Kidney (tissue), 14 donors: Measurements from ENCODE around the gene PXYLP1. TPM values are rescaled to one million over a fixed set of nuclear protein-coding genes. Genes with fewer than 3 reads are reported as not detected.

Experiments used
- DNase-seq, 5 donors: peaks; one replicate each; pipeline ENCODE4 v3.0.0-alpha.2; 2013 to 2020
- FAIRE-seq: peaks from 2 replicates; lab custom pipeline; 2012; peaks lifted over from hg19 to GRCh38; lab: Jason Lieb, UNC
- H3K27ac ChIP-seq, 2 donors: one replicate each; pipeline ENCODE4 v1.7.0; 2013; ENCODE audit warnings: low read depth in 2 of 2, low read length in 2 of 2, inconsistent platforms in 1 of 2
- H3K27me3 ChIP-seq: one replicate; pipeline ENCODE4 v1.7.1; 2013; ENCODE audit warnings: low read length, inconsistent platforms; ENCODE audit not compliant: control insufficient read depth, insufficient read depth
- H3K36me3 ChIP-seq, 3 donors: one replicate each; pipeline versions ENCODE4 v1.7.0 to v1.7.1; 2013; ENCODE audit warnings: low read length in 3 of 3, control low read depth in 1 of 3, inconsistent platforms in 1 of 3; ENCODE audit not compliant: insufficient read depth in 3 of 3, control insufficient read depth in 2 of 3
- H3K4me1 ChIP-seq, 3 donors: one replicate each; pipeline versions ENCODE4 v1.7.0 to v1.7.1; 2013; ENCODE audit warnings: low read length in 3 of 3, inconsistent platforms in 1 of 3, low read depth in 1 of 3; ENCODE audit not compliant: control insufficient read depth in 2 of 3, insufficient read depth in 2 of 3
- H3K4me3 ChIP-seq, 3 donors: one replicate each; pipeline versions ENCODE4 v1.7.0 to v1.8.1; 2013; ENCODE audit warnings: low read length in 3 of 3, control low read depth in 1 of 3, inconsistent platforms in 1 of 3
- H3K9ac ChIP-seq, 3 donors: one replicate each; pipeline versions ENCODE4 v1.7.0 to v1.7.1; 2013; ENCODE audit warnings: low read length in 3 of 3, control low read depth in 1 of 3, inconsistent platforms in 1 of 3
- H3K9me3 ChIP-seq, 3 donors: one replicate each; pipeline versions ENCODE4 v1.7.0 to v1.7.1; 2013; ENCODE audit warnings: low read length in 3 of 3, control low read depth in 1 of 3, inconsistent platforms in 1 of 3; ENCODE audit not compliant: control insufficient read depth in 2 of 3, insufficient read depth in 1 of 3
- CTCF ChIP-seq: IDR thresholded peaks from 3 replicates; pipeline ENCODE4 v1.5.1; 2012; ENCODE audit warnings: mild to moderate bottlenecking, moderate library complexity, borderline replicate concordance; ENCODE audit not compliant: insufficient read depth; ENCODE audit errors: extremely low read depth
- intact Hi-C: fragments of 100-400 bp; cut with DNase I; formaldehyde crosslinking; loops from one replicate; pipeline ENCODE4 v1.11.1; 2022
- polyA plus RNA-seq: library from polyadenylated mRNA; stranded (reverse); fragments of 350-450 nt; fragmentation: Illumina TruSeq; extraction: RNeasy Lipid Tissue Mini Kit (QIAGEN cat#74804); gene quantifications from one replicate; pipeline ENCODE4 v1.2.3, GENCODE V29; 2014; ENCODE audit warnings: low read depth, low replicate concordance; ENCODE audit not compliant: insufficient read depth
- total RNA-seq: library from RNA; stranded (reverse); fragmentation: NEBNext Ultra II Directional; extraction: Animal tissue kit (Norgen Biotek cat#: 25700); gene quantifications from one replicate; pipeline ENCODE4 v1.2.1, GENCODE V29; 2021
- donor health status: control.
- donor health status: control.
- donor health status: control.
- donor health status: control.
- donor health status: control.
- donor health status: DM: yes; HTN: yes; CAD: no.
- donor health status: Normal renal cell carcinoma (clear cell type).

PXYLP1 gene
- total and polyA plus RNA-seq, 2 donors from 2014 or later, result 5.4 to 11.9 TPM

- no peaks in the 10 kb centered on the region for H3K9me3 ChIP-seq
Measured at GRCh38 chr3:141338881-141339280, 107.3 kb downstream of the PXYLP1 start.

GRCh38 chr3:141341536-141341935, 109.9 kb downstream of the PXYLP1 start:
- Histone ChIP-seq H3K9ac (no peak overlapping the region), H3K36me3 (no peaks in the 10 kb centered on the region), H3K27ac (no peak overlapping the region), H3K27me3 (no peaks in the 10 kb centered on the region), H3K4me3 (no peak overlapping the region), H3K9me3 (no peaks in the 10 kb centered on the region), H3K4me1 (no peaks in the 10 kb centered on the region)
- DNase-seq (no peak), FAIRE-seq (no peak)
- intact Hi-C loops, result no loop called here
- TF ChIP-seq CTCF, result no peak

More at GRCh38 chr3:141338881-141339280, 107.3 kb downstream of the PXYLP1 start:
- Histone ChIP-seq H3K4me3 (no peak overlapping the region), H3K36me3 (no peaks in the 10 kb centered on the region), H3K27ac (no peak overlapping the region), H3K9ac (no peak overlapping the region), H3K27me3 (no peaks in the 10 kb centered on the region), H3K4me1 (no peaks in the 10 kb centered on the region)
- intact Hi-C loops, result no loop called here
- FAIRE-seq (no peak), DNase-seq (no peak)
- no peak for TF ChIP-seq CTCF

- Histone ChIP-seq H3K9me3 (no peaks in the 10 kb centered on the region), H3K27me3 (no peaks in the 10 kb centered on the region), H3K4me3 (no peak overlapping the region), H3K9ac (no peak overlapping the region), H3K27ac (no peak overlapping the region), H3K4me1 (no peaks in the 10 kb centered on the region), H3K36me3 (no peaks in the 10 kb centered on the region)
- no peak for TF ChIP-seq CTCF
- FAIRE-seq, result no peak
- no peak for DNase-seq
- intact Hi-C loops, result no loop called here
Measured at GRCh38 chr3:141342386-141342785, 110.8 kb downstream of the PXYLP1 start.

- Histone ChIP-seq H3K36me3 (no peaks in the 10 kb centered on the region), H3K27ac (no peak overlapping the region), H3K27me3 (no peaks in the 10 kb centered on the region), H3K9me3 (no peaks in the 10 kb centered on the region), H3K9ac (no peak overlapping the region), H3K4me1 (no peaks in the 10 kb centered on the region), H3K4me3 (no peak overlapping the region)
- FAIRE-seq (no peak), DNase-seq (no peak)
- intact Hi-C loops, result no loop called here
- no peak for TF ChIP-seq CTCF
Measured at GRCh38 chr3:141343077-141343476, 111.5 kb downstream of the PXYLP1 start.
